Sigmoid colon (tissue), 7 donors: Measurements from ENCODE around the gene KCNIP4. TPM values are rescaled to one million over a fixed set of nuclear protein-coding genes. Genes with fewer than 3 reads are reported as not detected.

Experiments
- DNase-seq: peaks from one replicate; pipeline ENCODE4 v3.0.0-alpha.2; 2019
- H3K27ac ChIP-seq, 4 donors: fragments of 200-600 bp; sonication (generic); one replicate each; pipeline ENCODE4 v1.5.1; 2016 to 2019; ENCODE audit warnings: mild to moderate bottlenecking in 1 of 4
- H3K27me3 ChIP-seq, 3 donors: fragments of 200-600 bp; sonication (generic); one replicate each; pipeline ENCODE4 v1.5.1; 2019; ENCODE audit warnings: mild to moderate bottlenecking in 1 of 3
- H3K36me3 ChIP-seq, 4 donors: fragments of 200-600 bp; sonication (generic); one replicate each; pipeline ENCODE4 v1.5.1; 2016 to 2019
- H3K4me1 ChIP-seq, 4 donors: fragments of 200-600 bp; sonication (generic); one replicate each; pipeline ENCODE4 v1.5.1; 2017 to 2019
- H3K4me3 ChIP-seq, 4 donors: fragments of 200-600 bp; sonication (generic); one replicate each; pipeline ENCODE4 v1.5.1; 2017 to 2019; ENCODE audit warnings: mild to moderate bottlenecking in 2 of 4, moderate library complexity in 1 of 4
- H3K9me3 ChIP-seq, 4 donors: fragments of 200-600 bp in 3 of 4; sonication (generic) in 3 of 4; one replicate each; pipeline versions ENCODE4 v1.5.1 to v1.6.1; 2013 to 2019
- CTCF ChIP-seq, 4 experiments: fragments of 450-650 bp in 3 of 4; fragments of 200-600 bp in 1 of 4; IDR thresholded peaks; one replicate each; pipeline ENCODE4 v1.5.1; 2016 to 2019; ENCODE audit warnings: antibody characterized with exemption in 4 of 4, mild to moderate bottlenecking in 3 of 4, moderate library complexity in 2 of 4
- EP300 ChIP-seq, 4 donors: sonication (generic); formaldehyde crosslinking; IDR thresholded peaks; one replicate each; pipeline ENCODE4 v1.6.1; 2017; ENCODE audit warnings: antibody characterized with exemption in 4 of 4
- POLR2A ChIP-seq, 2 donors: fragments of 450-650 bp; IDR thresholded peaks; one replicate each; pipeline ENCODE4 v1.6.1; 2016; ENCODE audit warnings: antibody characterized with exemption in 2 of 2, mild to moderate bottlenecking in 2 of 2, moderate library complexity in 2 of 2
- POLR2AphosphoS5 ChIP-seq, 4 donors: sonication (generic); formaldehyde crosslinking; IDR thresholded peaks; one replicate each; pipeline ENCODE4 v1.6.1; 2017; ENCODE audit warnings: antibody characterized with exemption in 4 of 4
- WGBS, 2 donors: extraction: QIAGEN DNeasy Blood & Tissue Kit; methylation state at CpG; one replicate each; pipeline ENCODE4 v1.1.7; 2013; 5-methylcytosine and 5-hydroxymethylcytosine counted together
- intact Hi-C: fragments of 100-400 bp; cut with DNase I; formaldehyde crosslinking; loops from one replicate; pipeline ENCODE4 v1.15.1; 2023
- polyA plus RNA-seq, 3 donors: library from polyadenylated mRNA; stranded (reverse); fragments of 200-250 nt; gene quantifications; one replicate each; pipeline ENCODE4 v1.2.3, GENCODE V29; 2013
- total RNA-seq, 4 donors: library from RNA; depleted of rRNA; stranded (reverse); fragments of >200 nt; gene quantifications; one replicate each; pipeline ENCODE4 v1.1.0, GENCODE V29; 2016
- donor health status: healthy with polysubstance abuse.
- donor health status: Bipolar disorder and iron deficiency.
- donor health status: healthy.

Gene KCNIP4
- total and polyA plus RNA-seq, 7 donors = 0.60 to 28.5 (median 14.0) TPM; not detected in 1

GRCh38 chr4:20724915-20725314 lies 1223.7 kb downstream of the KCNIP4 start:
- H3K9me3 ChIP-seq = peaks cover 0 to 7% (median 5%) of the 10 kb centered on the region in 4 donors
- no peaks in the 10 kb centered on the region for H3K4me1 ChIP-seq
- intact Hi-C loops = no loop called here
- no peak overlapping the region for H3K4me3 ChIP-seq
- H3K27me3 ChIP-seq = no peaks in the 10 kb centered on the region
- TF ChIP-seq EP300 (IDR thresholded peaks at IDR 0.05) = no peak
- TF ChIP-seq CTCF (IDR thresholded peaks at IDR 0.05) = no peak
- TF ChIP-seq POLR2AphosphoS5 (IDR thresholded peaks at IDR 0.05) = no peak
- TF ChIP-seq POLR2A (IDR thresholded peaks at IDR 0.05) = no peak
- no peak overlapping the region for H3K27ac ChIP-seq
- 76 to 96% methylated on average over 6 of the region's 6 CpGs for WGBS, 2 donors
- peaks cover 25 to 83% (median 31%) of the 10 kb centered on the region in 4 donors for H3K36me3 ChIP-seq
- DNase-seq = no peak

GRCh38 chr4:20723463-20723862 lies 1225.1 kb downstream of the KCNIP4 start:
- WGBS, 2 donors = 87 to 90% methylated on average over 3 of the region's 3 CpGs
- Histone ChIP-seq H3K36me3 (peaks cover 25 to 86% (median 33%) of the 10 kb centered on the region in 4 donors), H3K4me1 (no peaks in the 10 kb centered on the region), H3K4me3 (no peak overlapping the region), H3K27me3 (no peaks in the 10 kb centered on the region), H3K9me3 (peaks cover 0 to 7% (median 5%) of the 10 kb centered on the region in 4 donors), H3K27ac (no peak overlapping the region)
- intact Hi-C loops = no loop called here
- TF ChIP-seq CTCF (IDR thresholded peaks at IDR 0.05) (no peak), POLR2A (IDR thresholded peaks at IDR 0.05) (no peak), POLR2AphosphoS5 (IDR thresholded peaks at IDR 0.05) (no peak), EP300 (IDR thresholded peaks at IDR 0.05) (no peak)
- DNase-seq = no peak

GRCh38 chr4:20723019-20723418 lies 1225.6 kb downstream of the KCNIP4 start:
- peaks cover 0 to 7% (median 5%) of the 10 kb centered on the region in 4 donors for H3K9me3 ChIP-seq
- intact Hi-C loops = no loop called here
- no peaks in the 10 kb centered on the region for H3K27me3 ChIP-seq
- 69 to 79% methylated on average over 3 of the region's 3 CpGs for WGBS, 2 donors
- DNase-seq = no peak
- no peak overlapping the region for H3K4me3 ChIP-seq
- TF ChIP-seq POLR2AphosphoS5 (IDR thresholded peaks at IDR 0.05) = no peak
- no peak for TF ChIP-seq CTCF (IDR thresholded peaks at IDR 0.05)
- H3K36me3 ChIP-seq = peaks cover 25 to 84% (median 31%) of the 10 kb centered on the region in 4 donors
- no peak overlapping the region for H3K27ac ChIP-seq
- no peaks in the 10 kb centered on the region for H3K4me1 ChIP-seq

DNA sequence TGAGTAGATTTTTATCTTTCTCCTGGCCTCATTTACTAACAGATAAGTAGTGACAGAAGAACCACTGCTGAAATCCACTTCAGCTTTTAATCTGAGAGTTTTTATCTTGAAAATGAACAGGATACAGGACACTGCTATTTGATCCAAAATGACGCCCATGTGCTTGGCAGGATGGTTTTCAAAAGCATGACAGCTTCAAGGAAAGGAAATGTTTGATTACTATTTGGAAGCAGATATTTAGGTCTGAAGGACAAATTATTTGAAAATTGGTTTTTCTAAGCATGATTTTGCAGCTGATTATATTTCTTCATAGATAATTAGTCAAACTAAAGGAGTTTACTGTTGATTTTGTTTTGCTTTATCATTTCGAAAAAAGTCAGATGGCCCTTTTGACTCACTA lies 1237.2 kb downstream of the KCNIP4 start:
- TF ChIP-seq POLR2A (IDR thresholded peaks at IDR 0.05) (no peak), CTCF (IDR thresholded peaks at IDR 0.05) (no peak), EP300 (IDR thresholded peaks at IDR 0.05) (no peak), POLR2AphosphoS5 (IDR thresholded peaks at IDR 0.05) (no peak)
- 95 to 97% methylated on average over 2 of the region's 2 CpGs for WGBS, 2 donors
- Histone ChIP-seq H3K4me3 (no peak overlapping the region), H3K4me1 (no peaks in the 10 kb centered on the region), H3K36me3 (peaks cover 4 to 76% (median 30%) of the 10 kb centered on the region in 4 donors), H3K9me3 (no peaks in the 10 kb centered on the region), H3K27ac (no peak overlapping the region), H3K27me3 (no peaks in the 10 kb centered on the region)
- intact Hi-C loops = no loop called here
- DNase-seq = no peak
